DMS153 (cell line): ENCODE measurements around the gene ORAI3.
A peak's percentile ranks its signal among the peaks of the same experiment; 100 is the strongest.

Source experiments
- DNase-seq: peaks from one replicate; lab custom pipeline; 2025; lab: John Stamatoyannopoulos, UW

ORAI3 gene

DNA sequence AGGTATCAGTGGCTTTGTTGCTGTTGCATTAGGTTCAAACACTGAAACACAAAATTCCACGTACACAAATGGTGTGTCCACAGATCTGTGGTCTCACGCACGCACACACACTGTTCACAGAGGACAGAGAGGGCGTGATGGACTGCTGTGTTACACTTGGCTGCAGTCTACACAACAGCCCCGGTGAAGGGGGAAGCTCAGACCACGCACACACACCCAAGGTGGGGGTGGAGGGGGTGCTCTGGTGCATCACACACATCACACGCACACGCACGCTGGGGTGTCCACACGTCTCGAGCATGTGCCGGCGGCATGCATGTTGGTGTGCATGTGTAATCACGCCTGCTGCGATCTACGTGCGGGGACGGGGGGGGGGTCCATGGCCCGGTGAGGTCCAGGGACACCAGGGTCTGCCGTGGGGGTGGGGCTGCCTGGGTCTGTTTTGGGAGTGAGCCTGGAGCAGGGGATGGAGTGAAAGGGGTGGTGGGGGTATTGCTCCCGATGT lies 43.5 kb downstream of the ORAI3 start:
- DNase-seq: no peak

DNA sequence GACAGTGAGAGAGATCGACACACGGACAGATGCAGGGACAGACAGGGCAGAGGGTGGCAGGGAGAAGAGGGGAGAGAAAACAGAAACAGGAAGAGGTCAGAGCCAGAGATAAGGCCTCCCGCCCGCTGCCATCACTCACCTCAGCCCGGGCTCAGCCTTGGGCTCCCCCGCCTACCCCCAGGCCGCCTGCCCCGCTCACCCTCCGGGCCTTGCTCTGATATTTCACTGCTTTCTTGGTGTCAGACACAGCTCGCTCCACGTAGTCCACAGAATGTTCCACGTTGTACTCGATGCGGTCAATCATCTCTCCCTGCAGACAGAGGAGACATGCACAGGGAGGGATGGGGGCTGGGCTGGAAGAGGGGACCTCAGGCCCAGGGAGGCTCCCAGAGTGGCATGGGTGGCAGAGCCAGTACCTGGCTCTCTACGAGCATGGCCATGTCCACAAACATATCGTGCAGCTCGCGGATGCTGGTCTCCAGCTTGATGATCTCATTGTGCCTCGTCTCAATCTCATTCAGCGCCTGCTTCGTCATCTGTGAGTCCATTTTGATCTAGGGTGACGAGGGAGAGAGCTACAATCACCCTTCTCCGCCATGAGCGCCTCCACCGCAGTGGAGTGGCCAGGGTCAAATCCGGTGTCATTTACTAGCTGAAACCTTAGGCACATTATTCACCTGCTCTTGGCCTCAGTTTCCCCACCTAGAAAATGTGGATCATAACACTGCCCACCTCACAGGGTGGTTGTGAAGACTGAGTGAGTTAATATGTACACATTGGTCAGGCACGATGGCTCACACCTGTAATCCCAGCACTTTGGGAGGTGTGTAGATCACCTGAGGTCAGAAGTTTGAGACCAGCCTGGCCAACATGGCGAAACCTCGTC lies 44.3 kb downstream of the ORAI3 start:
- no peak for DNase-seq

GRCh38 chr16:30995927-30996323 lies 47.1 kb downstream of the ORAI3 start:
- no peak for DNase-seq

DNA sequence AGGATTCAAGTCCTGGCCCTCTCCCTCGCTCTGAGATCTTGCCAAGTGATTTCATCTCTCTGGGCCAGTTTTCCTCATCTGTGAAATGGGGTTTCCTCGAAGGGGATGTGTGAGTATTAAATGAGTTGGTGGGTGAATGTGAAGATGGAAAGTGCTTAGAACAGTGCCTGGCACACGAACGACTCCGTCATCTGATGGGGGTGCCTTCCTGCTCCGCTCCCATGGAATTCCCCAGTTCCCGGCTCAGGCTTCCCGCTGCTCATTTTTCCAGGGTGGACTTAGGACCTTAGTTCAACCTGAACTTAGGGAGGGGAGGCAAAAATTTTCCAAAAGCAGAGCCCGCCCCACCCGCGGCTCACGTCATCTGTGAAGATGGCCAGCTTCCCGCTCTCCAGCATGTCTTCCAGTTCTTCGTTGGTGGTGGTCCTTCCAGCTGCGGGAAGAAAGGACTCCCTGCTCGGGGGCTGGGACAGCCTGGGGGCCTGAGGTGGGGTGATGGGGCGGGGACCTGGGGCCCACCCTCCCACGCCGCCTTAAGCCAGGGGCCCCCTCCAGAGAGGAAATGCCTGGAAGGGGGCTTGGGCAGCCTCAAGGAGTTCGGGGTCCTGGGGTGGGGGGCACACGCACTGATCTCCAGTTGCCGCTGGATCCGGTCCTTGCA lies 47.6 kb downstream of the ORAI3 start:
- no peak for DNase-seq

GRCh38 chr16:30996985-30997724 lies 48.3 kb downstream of the ORAI3 start:
- peak; percentile 26 for DNase-seq

GRCh38 chr16:30997725-30998711 lies 49.1 kb downstream of the ORAI3 start:
- no peak for DNase-seq

DNA sequence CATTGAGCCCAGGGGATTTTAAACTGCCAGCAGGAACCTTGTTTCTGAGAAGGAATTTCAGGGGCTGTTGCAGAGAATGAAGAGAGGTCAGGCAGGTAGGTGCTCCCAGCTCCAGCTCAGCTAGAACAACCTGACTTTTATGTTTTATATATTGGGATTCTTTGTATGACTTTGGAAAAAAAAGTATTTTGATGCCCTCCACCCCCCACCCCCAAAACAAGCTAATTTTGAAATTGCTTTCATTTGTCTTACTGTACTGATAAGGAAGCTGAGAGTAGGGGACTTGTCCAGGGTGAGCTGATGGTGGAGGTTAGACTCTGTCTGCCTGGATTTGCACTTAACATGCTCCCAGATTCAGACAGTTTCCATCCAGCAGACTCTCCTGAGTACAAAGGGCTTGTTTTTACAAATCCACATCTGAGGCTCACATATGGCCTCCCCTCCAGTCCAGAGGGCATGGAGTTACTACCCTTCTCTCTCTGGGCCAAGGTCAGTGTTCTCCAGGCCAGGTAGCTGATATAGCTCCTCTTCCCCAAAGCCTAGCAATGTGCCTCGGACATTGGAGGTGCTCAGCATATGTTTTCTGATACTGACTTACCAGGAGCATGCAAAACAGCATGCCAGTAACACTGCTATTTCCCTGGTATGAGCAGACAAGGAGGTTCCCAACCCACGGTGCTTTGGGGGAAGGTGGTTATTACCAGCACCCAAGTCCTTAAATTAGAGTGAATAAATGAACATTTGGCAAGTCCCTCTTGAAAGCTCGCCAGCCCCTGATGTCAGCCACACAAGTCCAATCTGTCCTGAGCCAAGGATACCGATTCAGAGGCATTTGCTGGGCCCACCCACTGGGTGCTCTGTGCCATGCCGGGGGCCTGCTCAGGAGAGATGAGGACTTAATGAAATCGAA lies 50.2 kb downstream of the ORAI3 start:
- DNase-seq: no peak

DNA sequence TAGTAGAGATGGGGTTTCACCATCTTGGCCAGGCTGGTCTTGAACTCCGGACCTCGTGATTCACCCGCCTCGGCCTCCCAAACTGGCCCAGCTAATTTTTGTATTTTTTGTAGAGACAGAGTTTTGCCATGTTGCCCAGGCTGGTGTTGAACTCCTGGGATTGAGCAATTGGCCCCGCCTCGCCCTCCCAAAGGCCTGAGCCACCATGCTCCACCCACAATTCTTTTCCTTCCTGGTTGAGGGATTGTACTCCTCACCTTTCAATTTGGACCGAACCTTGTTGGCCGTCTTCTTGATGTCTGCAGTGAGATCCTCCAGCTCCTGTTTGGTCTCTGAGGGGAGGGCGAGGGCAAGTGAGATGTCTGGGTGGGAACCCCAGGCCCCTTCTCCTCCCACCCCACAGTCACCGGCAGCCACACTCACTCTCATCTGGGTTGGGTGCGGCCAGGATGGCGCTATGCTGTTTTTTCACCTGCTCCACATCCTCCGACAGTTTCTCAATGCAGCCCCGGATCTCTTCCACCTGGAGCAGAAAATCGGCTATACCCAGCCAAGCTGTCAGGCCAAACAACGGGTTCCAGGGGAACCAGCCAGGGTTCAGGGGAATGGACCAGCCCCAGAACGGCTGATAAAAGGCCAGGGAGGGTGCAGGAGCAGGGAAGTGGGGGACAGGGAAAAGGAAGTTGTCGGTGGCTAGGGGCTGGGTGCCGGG lies 52.0 kb downstream of the ORAI3 start:
- DNase-seq: no peak

DNA sequence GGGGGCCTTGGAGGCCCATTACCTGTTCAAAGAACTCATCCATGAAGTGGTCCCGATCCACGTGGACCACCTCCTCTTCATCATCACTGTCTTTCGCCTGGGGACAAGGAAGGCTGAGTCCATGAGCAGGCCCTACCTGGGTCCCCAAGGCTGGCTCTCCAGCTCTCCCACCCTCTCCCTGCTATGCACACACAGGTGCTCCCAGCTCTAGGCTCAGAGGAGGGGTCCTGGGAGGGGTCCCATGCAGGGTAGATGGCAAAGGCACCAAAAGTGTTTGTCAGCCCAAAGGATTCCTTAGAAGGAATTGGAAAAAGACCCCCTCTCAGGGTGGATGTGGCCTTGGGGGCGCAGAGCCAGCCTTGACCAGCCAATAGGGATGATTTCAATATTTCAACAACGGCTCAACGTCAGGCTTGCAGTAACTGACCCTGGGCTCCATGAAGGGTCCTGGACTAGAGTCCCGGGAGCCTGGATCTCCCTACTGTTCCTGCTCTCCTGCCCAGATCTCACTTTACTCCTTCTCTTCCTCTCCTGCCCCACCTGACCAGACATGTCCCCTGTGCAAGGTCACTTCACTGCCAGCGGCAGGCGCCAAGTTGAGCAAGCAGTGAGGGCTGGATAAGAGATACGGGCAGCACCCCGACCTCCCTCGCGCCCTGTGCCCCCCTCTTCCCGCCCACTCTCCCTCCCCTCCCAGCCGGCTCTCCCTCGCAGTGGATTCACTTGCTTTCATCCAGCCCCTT lies 52.8 kb downstream of the ORAI3 start:
- no peak for DNase-seq

DNA sequence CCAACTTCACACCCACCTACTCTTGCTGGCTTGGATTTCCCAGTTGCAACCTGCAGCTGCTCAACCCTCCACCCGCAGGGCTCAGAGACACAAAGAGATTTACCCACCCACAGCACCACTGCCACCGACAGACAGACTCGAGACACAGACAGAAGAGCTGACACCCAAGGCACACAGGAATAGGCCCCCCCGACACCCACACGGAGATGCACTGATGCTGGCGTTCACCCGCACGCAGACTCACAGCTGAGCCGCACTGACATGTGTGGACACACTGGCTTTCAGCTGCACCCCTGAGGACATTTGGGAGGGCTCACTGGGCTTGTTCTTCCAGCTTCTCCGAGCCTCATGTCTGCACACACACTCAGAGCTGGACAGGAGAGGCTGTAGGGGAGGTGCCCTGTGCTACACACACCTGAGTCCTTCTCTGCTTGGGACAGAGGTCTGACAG lies 53.4 kb downstream of the ORAI3 start:
- DNase-seq: no peak

- no peak for DNase-seq
These were observed 54.0 kb downstream of the ORAI3 start for GRCh38 chr16:31002862-31003341.

DNA sequence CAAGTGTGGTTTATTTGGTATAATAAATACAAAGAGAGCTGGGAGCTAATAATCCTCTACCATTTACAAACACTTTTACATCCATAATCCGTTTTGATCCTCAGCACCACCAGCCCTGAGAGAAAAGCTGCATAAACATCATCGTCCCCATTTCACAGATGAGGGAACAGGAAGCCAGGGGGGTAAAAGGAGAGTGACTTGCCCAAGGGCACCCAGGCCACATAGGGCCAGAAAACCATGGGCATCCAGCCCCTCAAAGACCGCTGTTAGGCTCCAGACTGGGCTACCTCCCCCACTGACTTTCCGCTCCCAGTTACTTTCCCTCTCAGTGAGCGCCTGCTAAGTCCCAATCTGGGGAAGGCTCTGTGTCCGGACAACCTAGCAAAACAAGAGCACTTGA lies 54.9 kb downstream of the ORAI3 start:
- DNase-seq: no peak
